Loucy (cell line): ENCODE measurements around the gene ATOX1.
"Not testable (repeated sequence)": the region's sequence is repeated elsewhere in the genome, so short reads cannot be mapped to it uniquely, and the experiment has no call there.

Source experiments
- EZH2phosphoT487 ChIP-seq: fragments of 200-600 bp; IDR thresholded peaks from 2 replicates; pipeline ENCODE4 v1.6.1; 2018; ENCODE audit warnings: antibody characterized with exemption, mild to moderate bottlenecking, moderate library complexity, borderline replicate concordance
- TF ChIP-seq, protein P1 (sequence below): fragments of 200-600 bp; sonication (generic); conservative IDR thresholded peaks from 2 replicates; pipeline ENCODE4 v1.5.1; 2014; ENCODE audit warnings: mild to moderate bottlenecking, antibody characterized with exemption, low read length

DNA sequence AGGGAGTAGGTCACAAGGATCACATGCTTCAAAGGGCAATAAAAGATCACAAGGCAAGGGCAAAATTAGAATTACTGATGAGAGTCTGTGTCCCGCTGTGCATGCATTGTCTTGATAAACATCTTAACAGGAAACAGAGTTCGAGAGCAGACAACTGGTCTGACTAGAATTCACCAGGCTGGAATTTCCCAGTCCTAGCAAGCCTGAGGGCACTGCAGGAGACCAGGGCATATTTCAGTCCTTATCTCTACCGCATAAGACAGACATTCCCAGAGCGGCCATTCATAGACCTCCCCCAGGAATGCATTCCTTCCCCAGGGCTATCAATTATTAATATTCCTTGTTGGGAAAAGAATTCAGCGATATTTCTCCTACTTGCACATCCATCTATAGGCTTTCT, 28.8 kb downstream of the ATOX1 start:
- TF ChIP-seq, protein P1, sequence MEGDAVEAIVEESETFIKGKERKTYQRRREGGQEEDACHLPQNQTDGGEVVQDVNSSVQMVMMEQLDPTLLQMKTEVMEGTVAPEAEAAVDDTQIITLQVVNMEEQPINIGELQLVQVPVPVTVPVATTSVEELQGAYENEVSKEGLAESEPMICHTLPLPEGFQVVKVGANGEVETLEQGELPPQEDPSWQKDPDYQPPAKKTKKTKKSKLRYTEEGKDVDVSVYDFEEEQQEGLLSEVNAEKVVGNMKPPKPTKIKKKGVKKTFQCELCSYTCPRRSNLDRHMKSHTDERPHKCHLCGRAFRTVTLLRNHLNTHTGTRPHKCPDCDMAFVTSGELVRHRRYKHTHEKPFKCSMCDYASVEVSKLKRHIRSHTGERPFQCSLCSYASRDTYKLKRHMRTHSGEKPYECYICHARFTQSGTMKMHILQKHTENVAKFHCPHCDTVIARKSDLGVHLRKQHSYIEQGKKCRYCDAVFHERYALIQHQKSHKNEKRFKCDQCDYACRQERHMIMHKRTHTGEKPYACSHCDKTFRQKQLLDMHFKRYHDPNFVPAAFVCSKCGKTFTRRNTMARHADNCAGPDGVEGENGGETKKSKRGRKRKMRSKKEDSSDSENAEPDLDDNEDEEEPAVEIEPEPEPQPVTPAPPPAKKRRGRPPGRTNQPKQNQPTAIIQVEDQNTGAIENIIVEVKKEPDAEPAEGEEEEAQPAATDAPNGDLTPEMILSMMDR = not testable (repeated sequence)
- TF ChIP-seq EZH2phosphoT487 = not testable (repeated sequence)
